OCI-LY1 (cell line): ENCODE measurements around the gene NR6A1.

Experiments
- H2AFZ ChIP-seq: fragments of 200-600 bp; sonication (generic), shearing (Covaris generic); 2 replicates; pipeline ENCODE4 v1.6.0; 2014; ENCODE audit warnings: antibody characterized with exemption, mild to moderate bottlenecking, low read length
- H3F3A ChIP-seq: fragments of 200-600 bp; sonication (generic), shearing (Covaris generic); 2 replicates; pipeline ENCODE4 v1.6.0; 2014; ENCODE audit warnings: mild to moderate bottlenecking, antibody characterized with exemption, low read length, moderate library complexity; ENCODE audit not compliant: insufficient read depth
- H3K27ac ChIP-seq: fragments of 200-600 bp; sonication (generic); 2 replicates; pipeline ENCODE4 v1.5.1; 2014; ENCODE audit warnings: low read length, mixed run types, mild to moderate bottlenecking, low read depth; ENCODE audit not compliant: poor library complexity, severe bottlenecking
- H3K27me3 ChIP-seq: fragments of 200-600 bp; sonication (generic); 2 replicates; pipeline ENCODE4 v1.6.0; 2014; ENCODE audit warnings: antibody characterized with exemption, mild to moderate bottlenecking, low read length, moderate library complexity; ENCODE audit not compliant: insufficient read depth
- H3K36me3 ChIP-seq: fragments of 200-600 bp; sonication (generic); 2 replicates; pipeline ENCODE4 v1.6.1; 2014; ENCODE audit warnings: mild to moderate bottlenecking, antibody characterized with exemption, low read length, moderate library complexity, mixed read lengths; ENCODE audit not compliant: insufficient read depth
- H3K4me1 ChIP-seq: fragments of 200-600 bp; sonication (generic); 2 replicates; pipeline ENCODE4 v1.5.1; 2014; ENCODE audit warnings: mild to moderate bottlenecking, low read length, moderate library complexity; ENCODE audit not compliant: insufficient read depth, severe bottlenecking
- H3K4me2 ChIP-seq: fragments of 200-600 bp; sonication (generic), shearing (Covaris generic); 2 replicates; pipeline ENCODE4 v1.6.1; 2014; ENCODE audit warnings: low read length
- H3K4me3 ChIP-seq: fragments of 200-600 bp; sonication (generic); 2 replicates; pipeline ENCODE4 v1.5.1; 2014; ENCODE audit warnings: low read length, low read depth, mild to moderate bottlenecking, mixed read lengths; ENCODE audit not compliant: poor library complexity, severe bottlenecking
- H3K79me2 ChIP-seq: fragments of 200-600 bp; shearing (Covaris generic); 2 replicates; pipeline ENCODE4 v1.6.1; 2016; ENCODE audit warnings: mixed run types, low read length, mixed read lengths; ENCODE audit not compliant: insufficient read depth
- H3K9ac ChIP-seq: fragments of 200-600 bp; sonication (generic), shearing (Covaris generic); 2 replicates; pipeline ENCODE4 v1.6.1; 2014; ENCODE audit warnings: mild to moderate bottlenecking, low read length, mixed read lengths
- H3K9me2 ChIP-seq: fragments of 200-600 bp; sonication (generic), shearing (Covaris generic); 2 replicates; pipeline ENCODE4 v1.6.1; 2014; ENCODE audit warnings: low read depth, mild to moderate bottlenecking, low read length, mixed read lengths
- H3K9me3 ChIP-seq: fragments of 200-600 bp; shearing (Covaris generic); 2 replicates; pipeline ENCODE4 v1.6.1; 2014; ENCODE audit warnings: low read length, mixed read lengths
- H4K20me1 ChIP-seq: fragments of 200-600 bp; sonication (generic), shearing (Covaris generic); 2 replicates; pipeline ENCODE4 v1.6.0; 2016; ENCODE audit warnings: mild to moderate bottlenecking, low read length; ENCODE audit not compliant: insufficient read depth
- EZH2 ChIP-seq: fragments of 200-600 bp; sonication (generic), shearing (Covaris generic); IDR thresholded peaks from 2 replicates; pipeline ENCODE4 v1.8.0; 2017; ENCODE audit warnings: borderline replicate concordance, mixed run types, mild to moderate bottlenecking, antibody characterized with exemption, low read length, moderate library complexity, mixed read lengths
- TF ChIP-seq, protein P1 (sequence below): fragments of 200-600 bp; sonication (generic), shearing (Covaris generic); IDR thresholded peaks from 2 replicates; pipeline ENCODE4 v1.5.1; 2017; ENCODE audit warnings: mild to moderate bottlenecking, antibody characterized with exemption, low read length, moderate library complexity, mixed read lengths

The NR6A1 gene

DNA sequence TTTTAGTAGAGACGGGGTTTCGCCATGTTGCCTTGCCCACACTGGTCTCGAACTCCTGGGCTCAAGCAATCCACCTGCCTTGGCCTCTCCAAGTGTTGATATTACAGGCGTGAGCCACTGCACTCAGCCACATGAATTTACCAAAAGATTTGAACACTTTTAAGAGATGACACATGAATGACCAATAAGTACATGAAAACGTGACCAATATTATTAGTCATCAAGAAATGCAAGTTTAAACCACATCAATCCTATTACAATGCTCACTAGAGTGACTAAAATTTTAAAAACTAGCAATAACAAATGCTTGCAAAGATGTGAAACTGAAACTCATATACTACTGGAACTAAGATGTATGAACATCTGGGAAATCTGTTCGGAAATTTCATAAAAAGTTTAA lies 54.3 kb downstream of the NR6A1 start:
- no peaks in the 10 kb centered on the region for H3K36me3 ChIP-seq
- H3K79me2 ChIP-seq, result no peaks in the 10 kb centered on the region
- TF ChIP-seq, protein P1, sequence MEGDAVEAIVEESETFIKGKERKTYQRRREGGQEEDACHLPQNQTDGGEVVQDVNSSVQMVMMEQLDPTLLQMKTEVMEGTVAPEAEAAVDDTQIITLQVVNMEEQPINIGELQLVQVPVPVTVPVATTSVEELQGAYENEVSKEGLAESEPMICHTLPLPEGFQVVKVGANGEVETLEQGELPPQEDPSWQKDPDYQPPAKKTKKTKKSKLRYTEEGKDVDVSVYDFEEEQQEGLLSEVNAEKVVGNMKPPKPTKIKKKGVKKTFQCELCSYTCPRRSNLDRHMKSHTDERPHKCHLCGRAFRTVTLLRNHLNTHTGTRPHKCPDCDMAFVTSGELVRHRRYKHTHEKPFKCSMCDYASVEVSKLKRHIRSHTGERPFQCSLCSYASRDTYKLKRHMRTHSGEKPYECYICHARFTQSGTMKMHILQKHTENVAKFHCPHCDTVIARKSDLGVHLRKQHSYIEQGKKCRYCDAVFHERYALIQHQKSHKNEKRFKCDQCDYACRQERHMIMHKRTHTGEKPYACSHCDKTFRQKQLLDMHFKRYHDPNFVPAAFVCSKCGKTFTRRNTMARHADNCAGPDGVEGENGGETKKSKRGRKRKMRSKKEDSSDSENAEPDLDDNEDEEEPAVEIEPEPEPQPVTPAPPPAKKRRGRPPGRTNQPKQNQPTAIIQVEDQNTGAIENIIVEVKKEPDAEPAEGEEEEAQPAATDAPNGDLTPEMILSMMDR, result no peak
- no peak for TF ChIP-seq EZH2
- no peaks in the 10 kb centered on the region for H3K9me2 ChIP-seq
- no peaks in the 10 kb centered on the region for H3K27me3 ChIP-seq
- no peaks in the 10 kb centered on the region for H3K9me3 ChIP-seq
- H4K20me1 ChIP-seq, result no peaks in the 10 kb centered on the region
- no peak overlapping the region for H2AFZ ChIP-seq
- no peak overlapping the region for H3K4me3 ChIP-seq
- no peaks in the 10 kb centered on the region for H3K4me1 ChIP-seq
- H3F3A ChIP-seq, result no peaks in the 10 kb centered on the region
- no peak overlapping the region for H3K4me2 ChIP-seq
- no peak overlapping the region for H3K9ac ChIP-seq
- H3K27ac ChIP-seq, result no peak overlapping the region

DNA sequence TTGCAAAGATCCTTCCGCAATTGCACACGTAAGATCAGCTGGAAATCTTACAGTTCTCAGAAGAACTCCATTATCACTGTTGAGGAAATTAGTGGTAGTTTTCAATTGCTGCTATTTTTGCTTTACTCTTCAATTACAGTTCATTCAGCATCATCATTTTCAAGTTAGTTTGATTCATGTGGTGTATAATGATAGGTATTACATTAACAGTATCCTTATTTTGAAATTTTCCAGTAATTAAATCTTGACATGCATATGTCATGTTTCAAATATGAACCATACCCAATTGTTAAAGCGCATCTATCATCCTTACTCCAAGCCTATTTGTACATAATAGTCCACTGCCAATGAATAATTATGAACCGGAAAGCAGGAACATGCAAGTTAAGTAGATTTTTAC lies 60.3 kb downstream of the NR6A1 start:
- no peaks in the 10 kb centered on the region for H3K9me2 ChIP-seq
- no peaks in the 10 kb centered on the region for H4K20me1 ChIP-seq
- no peak overlapping the region for H3K4me3 ChIP-seq
- H3K27ac ChIP-seq, result no peak overlapping the region
- no peaks in the 10 kb centered on the region for H3K79me2 ChIP-seq
- H2AFZ ChIP-seq, result no peak overlapping the region
- no peaks in the 10 kb centered on the region for H3K36me3 ChIP-seq
- H3K9me3 ChIP-seq, result no peaks in the 10 kb centered on the region
- H3K27me3 ChIP-seq, result no peaks in the 10 kb centered on the region
- H3F3A ChIP-seq, result no peaks in the 10 kb centered on the region
- H3K4me2 ChIP-seq, result no peak overlapping the region
- no peaks in the 10 kb centered on the region for H3K4me1 ChIP-seq
- H3K9ac ChIP-seq, result no peak overlapping the region
- TF ChIP-seq, protein P1, result no peak
- no peak for TF ChIP-seq EZH2

DNA sequence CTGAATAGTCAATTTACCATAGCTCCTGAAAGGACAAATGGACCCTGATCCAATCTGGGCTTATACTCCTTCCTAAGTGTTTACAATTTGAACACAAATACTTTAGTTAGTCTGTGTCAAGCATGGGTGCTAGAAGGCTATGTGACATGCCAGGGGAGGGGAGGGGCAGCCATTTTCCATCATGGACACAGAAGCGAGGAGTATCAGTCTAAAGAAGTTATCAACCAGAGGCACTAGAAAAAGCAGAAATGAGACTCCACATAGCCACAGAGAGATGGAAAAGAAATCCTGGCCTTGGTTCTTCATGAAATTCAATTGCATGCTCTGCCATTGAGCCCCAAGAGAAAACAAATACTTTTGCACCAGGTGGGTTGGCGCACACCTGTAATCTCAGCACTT lies 61.8 kb downstream of the NR6A1 start:
- Histone ChIP-seq H3K4me2 (no peak overlapping the region), H3K9ac (no peak overlapping the region)

More for the DNA sequence above, 61.8 kb downstream of the NR6A1 start:
- Histone ChIP-seq H3F3A (no peaks in the 10 kb centered on the region), H3K4me1 (no peaks in the 10 kb centered on the region), H2AFZ (no peak overlapping the region), H3K27ac (no peak overlapping the region), H3K79me2 (no peaks in the 10 kb centered on the region), H4K20me1 (no peaks in the 10 kb centered on the region), H3K9me3 (no peaks in the 10 kb centered on the region), H3K36me3 (peaks cover 1% of the 10 kb centered on the region; the same call in 1 of the 2 replicates), H3K27me3 (no peaks in the 10 kb centered on the region), H3K4me3 (no peak overlapping the region), H3K9me2 (no peaks in the 10 kb centered on the region)
- TF ChIP-seq, protein P1, result no peak
- TF ChIP-seq EZH2, result no peak
